ENCODE results near the gene TSSK2.

TSSK2 gene

DNA sequence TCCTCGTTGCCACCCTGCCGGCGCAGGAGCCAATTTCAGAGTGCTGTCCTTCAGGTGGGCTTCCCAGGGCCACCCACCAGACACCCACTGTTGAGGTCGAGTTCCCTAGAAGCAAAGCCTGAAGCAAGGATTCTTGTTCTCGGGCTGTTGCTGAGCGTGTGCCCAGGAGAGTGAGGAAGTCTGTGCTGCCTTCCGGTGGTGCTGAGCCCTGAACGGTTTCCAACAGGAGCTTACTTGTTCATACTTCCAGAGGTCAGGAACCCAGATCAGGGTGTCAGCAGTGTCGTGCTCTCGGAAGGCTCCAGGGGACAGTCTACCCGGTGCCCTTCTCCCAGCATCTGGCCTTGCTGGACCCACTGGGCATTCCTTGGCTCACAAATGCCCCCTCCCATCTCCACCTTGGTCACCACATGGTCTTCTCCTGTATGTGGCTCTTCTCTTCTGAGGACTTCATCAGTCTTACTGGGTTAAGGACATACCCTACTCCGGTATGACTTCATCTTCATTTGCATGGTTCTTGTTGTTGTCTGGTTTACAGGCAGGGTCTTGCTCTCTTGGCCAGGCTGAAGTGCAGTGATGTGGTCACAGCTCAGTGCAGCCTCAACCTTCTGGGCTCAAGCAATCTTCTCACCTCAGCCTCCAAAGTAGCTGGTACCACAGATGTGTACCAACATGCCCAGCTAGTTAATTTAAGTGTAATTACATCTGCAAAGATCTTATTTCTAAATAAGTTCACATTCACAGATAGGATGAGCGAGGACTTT, 36.2 kb downstream of the TSSK2 start:
- TF ChIP-seq SIN3A (IDR thresholded peaks at IDR 0.05; ENCODE audit: borderline replicate concordance, insufficient read depth, low read length) (no peak), TAF1 (IDR thresholded peaks at IDR 0.05; ENCODE audit: borderline replicate concordance, insufficient read depth, low read length) (no peak), POLR2AphosphoS5 (IDR thresholded peaks at IDR 0.05; ENCODE audit: low read depth, low read length) (no peak), FOXP2 (optimal IDR thresholded peaks at IDR 0.05; ENCODE audit: borderline replicate concordance, extremely low read depth, extremely low read length, insufficient read depth) (no peak)
- TF ChIP-seq, protein P1, sequence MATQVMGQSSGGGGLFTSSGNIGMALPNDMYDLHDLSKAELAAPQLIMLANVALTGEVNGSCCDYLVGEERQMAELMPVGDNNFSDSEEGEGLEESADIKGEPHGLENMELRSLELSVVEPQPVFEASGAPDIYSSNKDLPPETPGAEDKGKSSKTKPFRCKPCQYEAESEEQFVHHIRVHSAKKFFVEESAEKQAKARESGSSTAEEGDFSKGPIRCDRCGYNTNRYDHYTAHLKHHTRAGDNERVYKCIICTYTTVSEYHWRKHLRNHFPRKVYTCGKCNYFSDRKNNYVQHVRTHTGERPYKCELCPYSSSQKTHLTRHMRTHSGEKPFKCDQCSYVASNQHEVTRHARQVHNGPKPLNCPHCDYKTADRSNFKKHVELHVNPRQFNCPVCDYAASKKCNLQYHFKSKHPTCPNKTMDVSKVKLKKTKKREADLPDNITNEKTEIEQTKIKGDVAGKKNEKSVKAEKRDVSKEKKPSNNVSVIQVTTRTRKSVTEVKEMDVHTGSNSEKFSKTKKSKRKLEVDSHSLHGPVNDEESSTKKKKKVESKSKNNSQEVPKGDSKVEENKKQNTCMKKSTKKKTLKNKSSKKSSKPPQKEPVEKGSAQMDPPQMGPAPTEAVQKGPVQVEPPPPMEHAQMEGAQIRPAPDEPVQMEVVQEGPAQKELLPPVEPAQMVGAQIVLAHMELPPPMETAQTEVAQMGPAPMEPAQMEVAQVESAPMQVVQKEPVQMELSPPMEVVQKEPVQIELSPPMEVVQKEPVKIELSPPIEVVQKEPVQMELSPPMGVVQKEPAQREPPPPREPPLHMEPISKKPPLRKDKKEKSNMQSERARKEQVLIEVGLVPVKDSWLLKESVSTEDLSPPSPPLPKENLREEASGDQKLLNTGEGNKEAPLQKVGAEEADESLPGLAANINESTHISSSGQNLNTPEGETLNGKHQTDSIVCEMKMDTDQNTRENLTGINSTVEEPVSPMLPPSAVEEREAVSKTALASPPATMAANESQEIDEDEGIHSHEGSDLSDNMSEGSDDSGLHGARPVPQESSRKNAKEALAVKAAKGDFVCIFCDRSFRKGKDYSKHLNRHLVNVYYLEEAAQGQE (IDR thresholded peaks at IDR 0.05; ENCODE audit: insufficient read depth in 1 of 2, low read depth in 2 of 2, low read length in 2 of 2), result no peak

DNA sequence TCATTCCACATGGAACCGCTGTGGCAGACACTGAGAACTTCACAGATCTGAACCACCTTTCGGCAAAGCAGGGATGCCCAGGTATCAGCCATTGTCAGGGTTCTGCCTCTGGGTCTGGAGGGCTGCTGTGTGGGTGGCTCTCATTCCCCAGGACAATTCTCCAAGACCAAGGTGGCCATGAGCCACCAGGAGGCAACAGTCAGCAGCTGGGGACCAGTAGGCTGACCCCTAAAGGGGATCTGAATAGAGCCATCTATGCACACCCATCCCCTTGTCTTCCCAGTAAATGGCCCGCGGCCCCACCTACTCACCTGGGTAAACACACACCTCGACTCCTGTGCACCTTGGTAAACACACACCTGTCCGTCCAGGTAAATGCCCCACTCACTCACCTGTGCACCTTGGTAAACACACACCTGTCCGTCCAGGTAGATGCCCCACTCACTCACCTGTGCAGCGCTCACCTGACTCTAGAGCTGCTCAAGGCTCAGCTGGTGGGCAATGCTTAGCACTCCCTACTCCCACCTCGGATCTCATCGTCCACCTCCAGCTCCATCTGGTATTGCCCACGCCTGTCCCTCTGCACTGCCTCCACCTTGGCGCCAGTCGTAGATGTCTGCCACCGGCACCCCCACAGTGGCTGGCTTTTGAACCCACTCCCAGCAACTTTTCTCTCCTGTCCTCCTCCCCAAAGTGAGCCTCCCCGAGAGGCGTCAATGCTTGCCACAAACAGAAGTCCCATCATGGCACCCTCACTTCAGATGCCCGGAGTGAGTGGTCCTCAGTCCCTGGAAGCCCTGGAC, 37.2 kb downstream of the TSSK2 start:
- no peak for TF ChIP-seq FOXP2 (optimal IDR thresholded peaks at IDR 0.05; ENCODE audit: borderline replicate concordance, extremely low read depth, extremely low read length, insufficient read depth)

DNA sequence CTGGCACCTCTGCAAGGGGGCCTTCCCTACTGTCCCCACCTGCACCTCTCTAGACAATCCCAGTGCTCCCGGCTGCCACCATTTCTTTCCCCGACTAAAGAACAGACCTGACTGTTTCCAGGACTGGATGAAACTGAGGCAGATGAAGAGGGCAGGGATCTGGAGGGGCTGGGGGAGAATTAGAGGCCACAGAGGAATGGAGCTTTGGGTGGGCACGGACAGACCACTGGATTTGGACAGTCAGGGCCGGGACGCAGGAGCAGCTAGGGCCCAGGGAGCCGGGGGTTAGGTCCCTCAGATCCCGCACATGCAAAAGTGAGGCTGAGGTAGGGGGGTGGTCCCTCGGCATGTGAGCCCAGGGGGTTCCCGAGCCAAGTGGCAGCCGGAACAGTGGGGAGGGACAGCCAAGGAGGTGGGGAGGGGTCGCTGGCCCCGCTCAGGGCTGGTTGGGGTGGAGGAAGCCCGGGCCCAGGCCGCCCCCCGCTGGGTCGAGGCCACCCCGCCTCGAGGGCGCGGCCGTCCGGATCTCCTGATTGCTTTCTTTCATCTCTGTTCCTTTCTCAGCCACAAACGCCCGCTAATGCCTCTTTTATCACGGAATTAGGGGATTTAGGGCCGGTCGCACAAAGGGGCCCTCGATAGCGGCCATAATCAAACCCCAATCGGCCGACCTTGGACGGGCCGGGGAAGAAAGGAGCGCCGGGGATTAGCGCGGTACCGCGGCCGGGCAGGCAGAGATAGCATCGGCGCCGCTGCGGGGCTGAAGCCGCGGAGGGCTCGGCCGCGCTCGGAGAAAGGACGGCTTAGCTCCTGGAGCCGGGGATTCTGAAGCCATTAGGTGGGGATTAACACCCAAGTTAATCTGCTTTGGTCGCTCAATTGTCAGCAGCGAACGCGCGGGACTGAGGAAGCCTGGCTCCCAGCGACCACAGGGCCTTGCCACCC, 38.2 kb downstream of the TSSK2 start:
- TF ChIP-seq SIN3A (IDR thresholded peaks at IDR 0.05; ENCODE audit: borderline replicate concordance, insufficient read depth, low read length) (no peak), TAF1 (IDR thresholded peaks at IDR 0.05; ENCODE audit: borderline replicate concordance, insufficient read depth, low read length) (no peak), FOXP2 (optimal IDR thresholded peaks at IDR 0.05; ENCODE audit: borderline replicate concordance, extremely low read depth, extremely low read length, insufficient read depth) (no peak), POLR2AphosphoS5 (IDR thresholded peaks at IDR 0.05; ENCODE audit: low read depth, low read length) (no peak)
- TF ChIP-seq, protein P1 (IDR thresholded peaks at IDR 0.05; ENCODE audit: insufficient read depth in 1 of 2, low read depth in 2 of 2, low read length in 2 of 2), result no peak

DNA sequence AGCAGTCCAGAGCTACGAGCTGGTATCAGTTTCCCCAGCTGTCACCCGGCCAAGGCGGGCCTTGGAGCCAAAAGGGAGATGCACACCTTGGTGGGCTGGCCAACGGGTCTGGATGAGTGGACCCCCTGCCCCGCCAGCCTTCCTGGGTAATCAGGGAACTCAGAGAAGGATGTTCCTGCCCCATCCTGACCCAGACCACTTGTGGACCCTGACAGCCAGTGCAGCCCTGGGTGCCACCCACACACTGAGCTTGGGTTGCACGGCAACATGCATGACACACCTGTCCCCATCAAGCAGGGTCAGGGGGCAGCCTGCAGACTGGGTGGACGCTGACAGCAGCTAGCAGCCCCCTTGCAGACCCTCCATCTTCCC, 38.8 kb downstream of the TSSK2 start:
- TF ChIP-seq POLR2AphosphoS5 (IDR thresholded peaks at IDR 0.05; ENCODE audit: low read depth, low read length) (no peak), TAF1 (IDR thresholded peaks at IDR 0.05; ENCODE audit: borderline replicate concordance, insufficient read depth, low read length) (no peak), FOXP2 (optimal IDR thresholded peaks at IDR 0.05; ENCODE audit: borderline replicate concordance, extremely low read depth, extremely low read length, insufficient read depth) (no peak), SIN3A (IDR thresholded peaks at IDR 0.05; ENCODE audit: borderline replicate concordance, insufficient read depth, low read length) (no peak)
- TF ChIP-seq, protein P1 (IDR thresholded peaks at IDR 0.05; ENCODE audit: insufficient read depth in 1 of 2, low read depth in 2 of 2, low read length in 2 of 2), result no peak
